ENCODE data around the gene UBE3C. TPM values are rescaled to one million over a fixed set of nuclear protein-coding genes. Genes with fewer than 3 reads are reported as not detected.

UBE3C gene
- polyA plus RNA-seq, 1 donor from 2014 or later, result 39.0 TPM

- Histone ChIP-seq H3K27me3 (ENCODE audit: insufficient read depth, low read depth, low read length) (no peaks in the 10 kb centered on the region), H3K79me2 (replicated peaks; ENCODE audit: insufficient read depth, low read length) (no peaks in the 10 kb centered on the region), H3K9ac (ENCODE audit: low read length) (no peak overlapping the region), H3K4me3 (ENCODE audit: low read length) (no peak overlapping the region), H3K36me3 (ENCODE audit: insufficient read depth, low read length) (peaks cover under 1% of the 10 kb centered on the region), H4K20me1 (ENCODE audit: insufficient read depth) (no peaks in the 10 kb centered on the region), H3K27ac (ENCODE audit: low read length) (no peak overlapping the region), H2AFZ (ENCODE audit: low read depth, low read length) (no peak overlapping the region), H3K9me3 (ENCODE audit: low read length) (no peaks in the 10 kb centered on the region), H3F3A (ENCODE audit: insufficient read depth, low read length, poor library complexity, severe bottlenecking) (no peaks in the 10 kb centered on the region), H3K4me2 (ENCODE audit: low read length) (no peak overlapping the region), H3K9me2 (ENCODE audit: insufficient read depth, low read length) (no peaks in the 10 kb centered on the region)
- no peak for TF ChIP-seq POLR2AphosphoS5 (IDR thresholded peaks at IDR 0.05)
- TF ChIP-seq TAF1 (IDR thresholded peaks at IDR 0.05; ENCODE audit: low read depth), result no peak
- TF ChIP-seq EZH2 (IDR thresholded peaks at IDR 0.05; ENCODE audit: borderline replicate concordance, insufficient read depth, low read length, poor library complexity, severe bottlenecking), result no peak
- TF ChIP-seq EP300 (conservative IDR thresholded peaks at IDR 0.05; ENCODE audit: poor library complexity, severe bottlenecking), result no peak
- TF ChIP-seq REST (IDR thresholded peaks at IDR 0.05; ENCODE audit: borderline replicate concordance), result no peak
- no peak for TF ChIP-seq SMC3 (conservative IDR thresholded peaks at IDR 0.05; ENCODE audit: poor library complexity)
- no peak for TF ChIP-seq CTCF (IDR thresholded peaks at IDR 0.05; ENCODE audit: poor library complexity, severe bottlenecking)
- TF ChIP-seq RAD21 (conservative IDR thresholded peaks at IDR 0.05), result no peak
- TF ChIP-seq MXI1 (conservative IDR thresholded peaks at IDR 0.05; ENCODE audit: poor library complexity, severe bottlenecking), result no peak
These were observed 126.3 kb downstream of the UBE3C start for GRCh38 chr7:157265051-157265450.

- no peak overlapping the region for H3K4me2 ChIP-seq (ENCODE audit: low read length)
- no peak overlapping the region for H3K27ac ChIP-seq (ENCODE audit: low read length)
- no peak for TF ChIP-seq SMC3 (conservative IDR thresholded peaks at IDR 0.05; ENCODE audit: poor library complexity)
- TF ChIP-seq CTCF (IDR thresholded peaks at IDR 0.05; ENCODE audit: poor library complexity, severe bottlenecking), result no peak
- TF ChIP-seq POLR2AphosphoS5 (IDR thresholded peaks at IDR 0.05), result no peak
- no peak for TF ChIP-seq EZH2 (IDR thresholded peaks at IDR 0.05; ENCODE audit: borderline replicate concordance, insufficient read depth, low read length, poor library complexity, severe bottlenecking)
- no peak for TF ChIP-seq TAF1 (IDR thresholded peaks at IDR 0.05; ENCODE audit: low read depth)
- TF ChIP-seq RAD21 (conservative IDR thresholded peaks at IDR 0.05), result no peak
- no peak for TF ChIP-seq REST (IDR thresholded peaks at IDR 0.05; ENCODE audit: borderline replicate concordance)
- TF ChIP-seq MXI1 (conservative IDR thresholded peaks at IDR 0.05; ENCODE audit: poor library complexity, severe bottlenecking), result no peak
- TF ChIP-seq EP300 (conservative IDR thresholded peaks at IDR 0.05; ENCODE audit: poor library complexity, severe bottlenecking), result no peak
- H3K4me3 ChIP-seq (ENCODE audit: low read length), result no peak overlapping the region
- no peaks in the 10 kb centered on the region for H4K20me1 ChIP-seq (ENCODE audit: insufficient read depth)
- H3K9ac ChIP-seq (ENCODE audit: low read length), result no peak overlapping the region
- H3K9me3 ChIP-seq (ENCODE audit: low read length), result no peaks in the 10 kb centered on the region
- H3K79me2 ChIP-seq (replicated peaks; ENCODE audit: insufficient read depth, low read length), result no peaks in the 10 kb centered on the region
- H3K9me2 ChIP-seq (ENCODE audit: insufficient read depth, low read length), result no peaks in the 10 kb centered on the region
- H2AFZ ChIP-seq (ENCODE audit: low read depth, low read length), result no peak overlapping the region
- H3K36me3 ChIP-seq (ENCODE audit: insufficient read depth, low read length), result peaks cover 4% of the 10 kb centered on the region
- H3K27me3 ChIP-seq (ENCODE audit: insufficient read depth, low read depth, low read length), result no peaks in the 10 kb centered on the region
- no peaks in the 10 kb centered on the region for H3F3A ChIP-seq (ENCODE audit: insufficient read depth, low read length, poor library complexity, severe bottlenecking)
These were observed 127.5 kb downstream of the UBE3C start for GRCh38 chr7:157266272-157266671.

Measured in neural cell (in vitro differentiated cells).